GM12801 (cell line): ENCODE results near the gene TNFRSF11A.

Experiments
- TF ChIP-seq, protein P1 (sequence below): IDR thresholded peaks from one replicate; pipeline ENCODE4 v1.5.1; 2011; ENCODE audit warnings: control low read depth; ENCODE audit not compliant: insufficient read length; ENCODE audit errors: extremely low read depth

The TNFRSF11A gene

DNA sequence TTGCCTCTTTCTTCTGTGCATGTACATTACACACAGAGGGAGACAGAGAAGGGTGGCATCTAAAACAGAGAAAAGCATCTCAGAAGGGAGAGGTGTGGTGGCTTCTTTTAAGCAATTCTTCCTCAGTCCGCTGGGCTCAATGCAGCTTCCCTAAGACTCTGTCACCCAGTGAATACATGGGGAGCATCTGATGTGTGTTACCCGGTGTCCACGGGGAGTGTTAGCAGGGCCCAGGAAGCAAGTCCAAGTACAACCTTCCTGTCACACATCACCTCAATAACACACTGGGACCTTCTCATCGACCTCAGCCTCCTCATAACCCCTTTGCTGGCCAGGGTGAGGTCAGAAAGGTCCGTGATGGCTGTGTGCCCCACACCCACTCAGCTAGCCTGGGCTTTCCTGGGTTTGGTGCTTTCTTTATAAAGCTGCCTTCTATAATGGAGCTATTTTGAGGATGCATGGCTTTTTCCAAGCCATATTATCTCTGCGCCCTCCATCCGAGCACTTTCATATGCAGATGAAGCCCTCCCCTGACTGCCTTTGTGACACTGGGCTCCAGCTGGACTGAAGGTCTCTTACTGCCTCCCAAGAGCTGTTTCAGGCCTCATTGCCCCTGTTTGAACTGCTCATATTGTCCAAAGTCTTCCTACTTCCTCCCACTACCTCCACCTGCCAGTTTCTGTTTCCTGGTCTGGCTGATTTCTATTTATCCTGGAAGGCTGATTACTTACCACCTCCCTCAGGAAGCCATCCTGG lies 21.4 kb downstream of the TNFRSF11A start:
- TF ChIP-seq, protein P1, sequence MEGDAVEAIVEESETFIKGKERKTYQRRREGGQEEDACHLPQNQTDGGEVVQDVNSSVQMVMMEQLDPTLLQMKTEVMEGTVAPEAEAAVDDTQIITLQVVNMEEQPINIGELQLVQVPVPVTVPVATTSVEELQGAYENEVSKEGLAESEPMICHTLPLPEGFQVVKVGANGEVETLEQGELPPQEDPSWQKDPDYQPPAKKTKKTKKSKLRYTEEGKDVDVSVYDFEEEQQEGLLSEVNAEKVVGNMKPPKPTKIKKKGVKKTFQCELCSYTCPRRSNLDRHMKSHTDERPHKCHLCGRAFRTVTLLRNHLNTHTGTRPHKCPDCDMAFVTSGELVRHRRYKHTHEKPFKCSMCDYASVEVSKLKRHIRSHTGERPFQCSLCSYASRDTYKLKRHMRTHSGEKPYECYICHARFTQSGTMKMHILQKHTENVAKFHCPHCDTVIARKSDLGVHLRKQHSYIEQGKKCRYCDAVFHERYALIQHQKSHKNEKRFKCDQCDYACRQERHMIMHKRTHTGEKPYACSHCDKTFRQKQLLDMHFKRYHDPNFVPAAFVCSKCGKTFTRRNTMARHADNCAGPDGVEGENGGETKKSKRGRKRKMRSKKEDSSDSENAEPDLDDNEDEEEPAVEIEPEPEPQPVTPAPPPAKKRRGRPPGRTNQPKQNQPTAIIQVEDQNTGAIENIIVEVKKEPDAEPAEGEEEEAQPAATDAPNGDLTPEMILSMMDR = no peak

DNA sequence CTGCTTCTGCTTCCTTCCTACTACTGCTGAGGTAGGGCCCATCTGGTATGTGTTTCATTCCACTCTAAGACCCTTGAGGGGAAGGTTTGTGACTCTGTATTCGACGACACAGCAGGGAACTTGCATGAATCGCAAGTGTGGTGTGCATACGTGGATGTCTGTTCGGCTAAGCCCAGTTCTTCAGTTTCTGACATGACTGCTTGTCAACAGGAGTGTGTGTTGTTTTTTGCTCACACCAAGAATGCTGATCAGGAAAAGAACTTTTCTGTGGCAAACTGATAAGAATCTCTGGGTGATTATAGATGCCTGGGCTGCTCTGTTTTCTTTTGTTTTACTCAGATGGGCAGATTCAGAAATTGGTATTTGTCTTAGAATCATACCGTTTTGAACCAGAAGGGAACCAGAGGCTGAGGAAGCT lies 22.0 kb downstream of the TNFRSF11A start:
- TF ChIP-seq, protein P1 = no peak

DNA sequence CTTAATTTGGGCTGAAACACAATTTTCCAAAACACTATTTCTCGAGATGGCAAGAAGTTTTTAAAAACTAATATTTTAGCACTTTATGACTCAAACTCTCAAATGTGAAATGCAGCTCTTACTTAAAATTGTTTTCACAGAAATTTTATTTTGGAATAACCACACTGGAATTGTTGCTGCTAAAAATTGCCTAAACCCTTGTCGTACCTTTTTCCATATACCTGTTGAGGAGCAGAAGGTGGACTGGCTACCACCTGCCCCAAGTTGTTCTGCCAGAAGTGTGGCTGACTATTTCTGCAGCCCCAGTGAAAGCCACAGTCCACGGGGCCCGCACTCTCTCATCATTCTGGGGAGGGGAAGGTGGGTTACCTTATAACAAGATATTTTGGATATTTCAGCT lies 23.4 kb downstream of the TNFRSF11A start:
- TF ChIP-seq, protein P1 = no peak

DNA sequence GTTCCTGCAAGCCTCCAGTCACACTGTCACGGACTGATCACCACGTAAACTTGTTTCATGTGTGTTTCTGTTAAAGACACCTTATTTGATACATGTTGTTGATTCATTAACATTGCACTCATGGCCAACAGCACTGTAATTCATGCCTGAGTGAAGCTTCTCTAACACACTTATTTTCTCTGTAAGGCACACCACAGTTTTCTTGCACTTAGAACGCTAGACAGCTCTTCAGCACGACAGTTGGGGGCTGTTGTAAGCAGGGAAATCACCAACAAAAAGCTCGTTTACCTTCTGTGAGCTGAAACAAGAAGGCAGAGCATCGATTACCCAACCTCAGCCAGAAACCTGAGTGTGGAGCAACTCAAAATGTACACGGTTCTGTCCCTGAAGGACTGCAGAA lies 28.1 kb downstream of the TNFRSF11A start:
- TF ChIP-seq, protein P1 = no peak

DNA sequence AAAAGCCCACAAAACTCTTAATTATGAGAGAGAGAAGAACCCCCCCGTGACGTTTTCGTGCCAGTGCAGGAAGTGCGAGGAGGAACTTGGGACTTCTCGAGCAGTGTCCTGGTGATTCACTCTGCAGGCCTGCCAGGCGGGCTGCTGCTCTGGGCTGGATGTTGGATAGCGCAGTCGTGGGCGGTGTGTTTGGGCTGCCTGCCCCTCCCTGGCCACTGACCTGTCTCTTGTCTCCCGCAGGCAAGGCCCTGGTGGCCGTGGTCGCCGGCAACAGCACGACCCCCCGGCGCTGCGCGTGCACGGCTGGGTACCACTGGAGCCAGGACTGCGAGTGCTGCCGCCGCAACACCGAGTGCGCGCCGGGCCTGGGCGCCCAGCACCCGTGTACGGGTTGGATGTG lies 29.0 kb downstream of the TNFRSF11A start:
- TF ChIP-seq, protein P1 = no peak

DNA sequence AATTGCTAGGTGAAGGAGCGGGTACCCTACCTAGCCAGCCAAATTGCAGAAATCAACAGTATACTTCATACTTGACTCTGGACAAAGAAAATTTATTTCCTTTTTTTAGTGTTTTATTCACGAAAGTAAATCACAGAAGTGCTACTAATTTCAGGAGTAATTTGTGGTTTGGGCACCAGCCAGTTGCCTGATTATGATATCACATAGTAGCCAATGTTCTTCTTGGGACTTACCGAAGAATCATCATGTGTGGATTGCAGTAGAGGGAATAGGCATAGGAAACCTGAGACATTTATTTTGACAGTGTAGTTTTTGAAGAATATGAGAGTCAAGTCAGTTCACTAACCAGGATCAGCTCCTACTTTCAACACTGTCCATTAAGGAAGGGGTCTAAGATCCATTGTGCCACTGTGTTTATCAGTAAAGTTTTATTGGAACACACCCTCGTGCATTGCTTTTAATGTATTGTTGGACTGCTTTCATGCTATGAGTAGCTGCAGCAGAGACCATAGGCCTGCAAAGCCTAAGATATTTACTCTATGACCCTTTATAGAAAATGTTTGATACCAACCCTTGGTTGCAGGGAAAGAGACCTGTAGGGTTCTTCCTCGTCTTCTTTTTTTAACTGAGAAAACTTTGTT lies 32.1 kb downstream of the TNFRSF11A start:
- TF ChIP-seq, protein P1 = no peak

DNA sequence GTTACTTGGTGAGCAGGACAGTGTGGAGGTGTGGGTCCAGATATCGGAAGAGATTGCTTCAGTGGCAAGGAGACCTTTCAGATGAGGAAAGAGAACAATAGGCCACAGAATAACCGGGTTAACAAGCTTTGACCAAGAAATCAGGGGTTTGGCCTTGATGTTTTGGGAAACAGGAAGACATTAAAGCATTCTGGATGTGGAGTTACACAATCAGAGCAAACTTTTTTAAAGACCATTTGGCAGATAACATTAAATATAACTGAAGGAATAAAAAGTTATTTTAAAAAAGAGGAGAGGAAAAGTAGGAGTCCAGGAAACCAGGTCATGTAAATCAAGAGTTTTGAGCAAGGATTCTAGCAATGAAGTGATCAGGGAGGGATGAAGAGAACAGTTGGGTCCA lies 35.7 kb downstream of the TNFRSF11A start:
- TF ChIP-seq, protein P1 = no peak
